Endothelial cell of umbilical vein (primary cell): Measurements from ENCODE around the gene WDTC1. TPM values are rescaled to one million over a fixed set of nuclear protein-coding genes. Genes with fewer than 3 reads are reported as not detected.

Source experiments
- BruUV-seq: library from RNA; stranded (reverse); fragments of 400-500 nt; replicated peaks from 2 replicates; lab custom pipeline; 2021; lab: Mats Ljungman, UMichigan
- CTCF ChIA-PET: fragments of 300-600, 350-600 bp; sonication (Branson Sonifier 250); formaldehyde crosslinking; loops from one replicate; lab custom pipeline; 2021; ENCODE audit warnings: antibody characterized with exemption, inconsistent platforms; lab: Charles Lee
- POLR2A ChIA-PET: fragments of 300-600, 350-600 bp; sonication (Branson Sonifier 250); formaldehyde crosslinking; loops from one replicate; lab custom pipeline; 2021; ENCODE audit warnings: antibody characterized with exemption, inconsistent platforms; lab: Charles Lee
- DNase-seq: peaks from one replicate; pipeline ENCODE4 v3.0.0-alpha.2; 2011; ENCODE audit warnings: low read depth, low spot score
- FAIRE-seq: peaks from 2 replicates; lab custom pipeline; 2011; peaks lifted over from hg19 to GRCh38; lab: Jason Lieb, UNC
- H2AFZ ChIP-seq: 2 replicates; pipeline ENCODE4 v1.6.0; 2012; ENCODE audit warnings: low read depth, low read length, control low read depth, inconsistent platforms
- H3K27ac ChIP-seq: 2 replicates; pipeline ENCODE4 v1.5.1; 2011; ENCODE audit warnings: low read depth, mild to moderate bottlenecking, control low read depth, low read length, moderate library complexity; ENCODE audit not compliant: insufficient read depth
- H3K27me3 ChIP-seq, 2 experiments: 2 replicates each; pipeline versions ENCODE4 v1.6.0 to v1.6.1; 2011; ENCODE audit warnings: low read length in 2 of 2, mixed read lengths in 1 of 2; ENCODE audit not compliant: control insufficient read depth in 2 of 2, insufficient read depth in 2 of 2
- H3K36me3 ChIP-seq, 2 experiments: 2 replicates in 1 of 2; 3 replicates in 1 of 2; pipeline ENCODE4 v1.5.1; 2011; ENCODE audit warnings: low read length in 2 of 2, mild to moderate bottlenecking in 1 of 2, moderate library complexity in 1 of 2; ENCODE audit not compliant: control insufficient read depth in 2 of 2, insufficient read depth in 2 of 2; ENCODE audit errors: extremely low read depth in 1 of 2
- H3K4me1 ChIP-seq: 3 replicates; pipeline ENCODE4 v1.5.1; 2011; ENCODE audit warnings: mild to moderate bottlenecking, low read length; ENCODE audit not compliant: control insufficient read depth, insufficient read depth; ENCODE audit errors: extremely low read depth
- H3K4me2 ChIP-seq: 2 replicates; pipeline ENCODE4 v1.6.1; 2011; ENCODE audit warnings: low read length, control low read depth, mixed read lengths; ENCODE audit not compliant: insufficient read depth
- H3K4me3 ChIP-seq, 3 experiments: fragments of 200-600 bp in 1 of 3; sonication (generic), shearing (Covaris generic) in 1 of 3; replicated peaks in 1 of 3; 2 replicates each; pipeline ENCODE4 v1.5.1; 2011 to 2016; ENCODE audit warnings: control low read depth in 3 of 3, low read length in 3 of 3, mild to moderate bottlenecking in 2 of 3, inconsistent platforms in 1 of 3, low read depth in 1 of 3, moderate library complexity in 1 of 3; ENCODE audit not compliant: insufficient read depth in 1 of 3
- H3K79me2 ChIP-seq: 2 replicates; pipeline ENCODE4 v1.6.0; 2012; ENCODE audit warnings: low read length, inconsistent platforms; ENCODE audit not compliant: control insufficient read depth, insufficient read depth
- H3K9ac ChIP-seq: replicated peaks from 2 replicates; pipeline ENCODE3; 2011; ENCODE audit warnings: low read length, control low read depth; ENCODE audit not compliant: insufficient read depth; ENCODE audit errors: extremely low read depth
- H3K9me1 ChIP-seq: replicated peaks from 3 replicates; pipeline ENCODE4 v1.6.0; 2011; ENCODE audit warnings: mild to moderate bottlenecking, low read length; ENCODE audit not compliant: control insufficient read depth, insufficient read depth; ENCODE audit errors: extremely low read depth
- H3K9me3 ChIP-seq: replicated peaks from 2 replicates; pipeline ENCODE4 v1.5.1; 2012; ENCODE audit warnings: low read length, inconsistent platforms; ENCODE audit not compliant: control insufficient read depth, insufficient read depth
- H4K20me1 ChIP-seq: replicated peaks from 2 replicates; pipeline ENCODE3; 2011; ENCODE audit warnings: mild to moderate bottlenecking, low read length; ENCODE audit not compliant: control insufficient read depth, insufficient read depth; ENCODE audit errors: extremely low read depth
- CTCF ChIP-seq, 2 donors: IDR thresholded peaks; 1 replicate in 1 of 2; 2 replicates in 1 of 2; pipeline ENCODE4 v1.5.1; 2011; ENCODE audit warnings: low read length in 2 of 2, mild to moderate bottlenecking in 2 of 2, moderate library complexity in 2 of 2, control low read depth in 1 of 2, inconsistent platforms in 1 of 2, low read depth in 1 of 2; ENCODE audit not compliant: insufficient read depth in 1 of 2; ENCODE audit errors: extremely low read depth in 1 of 2
- EZH2 ChIP-seq: IDR thresholded peaks from 2 replicates; pipeline ENCODE4 v1.6.1; 2012; ENCODE audit warnings: borderline replicate concordance, low read depth, mild to moderate bottlenecking, moderate library complexity, low read length, inconsistent platforms; ENCODE audit not compliant: severe bottlenecking
- FOS ChIP-seq: IDR thresholded peaks from 2 replicates; pipeline ENCODE4 v1.6.1; 2011; ENCODE audit warnings: mild to moderate bottlenecking, low read length, moderate library complexity, borderline replicate concordance; ENCODE audit not compliant: insufficient read depth
- GATA2 ChIP-seq: IDR thresholded peaks from 2 replicates; pipeline ENCODE4 v1.7.0; 2011; ENCODE audit warnings: low read depth, mild to moderate bottlenecking, moderate library complexity, mixed read lengths, low read length; ENCODE audit not compliant: insufficient read length, insufficient read depth
- JUN ChIP-seq: IDR thresholded peaks from 2 replicates; pipeline ENCODE4 v1.6.1; 2011; ENCODE audit warnings: borderline replicate concordance, low read depth; ENCODE audit not compliant: insufficient read length, insufficient read depth
- MAX ChIP-seq: IDR thresholded peaks from 2 replicates; pipeline ENCODE4 v1.6.1; 2011; ENCODE audit not compliant: insufficient read depth, insufficient read length
- MYC ChIP-seq: IDR thresholded peaks from one replicate; pipeline ENCODE4 v1.6.1; 2011; ENCODE audit warnings: mild to moderate bottlenecking, low read depth, low read length
- POLR2A ChIP-seq: IDR thresholded peaks from 2 replicates; pipeline ENCODE4 v1.6.1; 2012; ENCODE audit warnings: low read depth, mild to moderate bottlenecking, control low read depth, low read length
- POLR2AphosphoS5 ChIP-seq: IDR thresholded peaks from 2 replicates; pipeline ENCODE4 v1.6.1; 2012; ENCODE audit warnings: low read depth, mild to moderate bottlenecking, control low read depth, low read length, moderate library complexity; ENCODE audit not compliant: insufficient read depth
- dilution Hi-C: fragments of 300-500 bp; cut with MboI; formaldehyde crosslinking; loops from one replicate; pipeline ENCODE4 v1.15.0; 2019; ENCODE audit warnings: low sequenced_read_pairs; ENCODE audit not compliant: extremely low pct_ligation_motif_present
- intact Hi-C: fragments of 100-400 bp; cut with micrococcal nuclease; formaldehyde crosslinking; loops from one replicate; pipeline ENCODE4 v1.10.0; 2022
- polyA plus RNA-seq, 4 experiments: library from polyadenylated mRNA; depleted of rRNA in 3 of 4; stranded (reverse) in 3 of 4; unstranded in 1 of 4; fragments of >200 nt; gene quantifications; 2 replicates each; pipeline versions ENCODE4 v1.2.1 to v1.2.3, GENCODE V29; 2011 to 2012; ENCODE audit warnings: missing spikeins in 1 of 4
- total RNA-seq: library from RNA; stranded (reverse); gene quantifications from 2 replicates; pipeline ENCODE4 v1.2.3, GENCODE V29; 2021

The WDTC1 gene
- total and polyA plus RNA-seq, 2 donors (not counting 3 experiments of a cell fraction or from before 2014, with no cell fraction given): 15.4 to 27.6 TPM

- DNase-seq (no peak), FAIRE-seq (no peak)
- Histone ChIP-seq H2AFZ (no peak overlapping the region), H3K4me3 (no peak overlapping the region), H3K36me3 (no peaks in the 10 kb centered on the region), H3K4me1 (peaks cover 7% of the 10 kb centered on the region), H3K9me3 (no peaks in the 10 kb centered on the region), H3K9me1 (no peaks in the 10 kb centered on the region), H3K4me2 (no peak overlapping the region), H4K20me1 (no peaks in the 10 kb centered on the region), H3K27me3 (peaks cover 2 to 5% of the 10 kb centered on the region in 2 experiments), H3K79me2 (no peaks in the 10 kb centered on the region), H3K9ac (no peak overlapping the region), H3K27ac (no peak overlapping the region)
- BruUV-seq: no TSS peak
- POLR2A ChIA-PET: no interaction called here
- CTCF ChIA-PET: interaction anchor here (1.5 to 3.0 kb wide), 4 partner anchors 11 to 41 kb away, joined by 4 to 22 read pairs (median 8); no protein-coding TSS in a partner anchor
- dilution Hi-C loops: no loop called here
- TF ChIP-seq GATA2 (no peak), EZH2 (no peak), MAX (no peak), POLR2AphosphoS5 (no peak), FOS (no peak), POLR2A (no peak), MYC (no peak)
- intact Hi-C loops: no loop called here
Observed at GRCh38 chr1:27346357-27346756, 111.9 kb downstream of the WDTC1 start.

- intact Hi-C loops: no loop called here
- DNase-seq (no peak), FAIRE-seq (no peak)
- ChIA-PET CTCF (interaction anchor here (1.9 to 3.0 kb wide), 2 partner anchors 10 to 22 kb away, joined by 5 to 22 read pairs; no protein-coding TSS in a partner anchor), POLR2A (no interaction called here)
- peak overlapping the region; percentile 15 for H2AFZ ChIP-seq
- no TSS peak for BruUV-seq
- H3K4me2 ChIP-seq: no peak overlapping the region
- H3K36me3 ChIP-seq: no peaks in the 10 kb centered on the region
- H3K79me2 ChIP-seq: no peaks in the 10 kb centered on the region
- H3K4me3 ChIP-seq: no peak overlapping the region
- H3K9ac ChIP-seq: no peak overlapping the region
- H3K27ac ChIP-seq: no peak overlapping the region
- peaks cover 7% of the 10 kb centered on the region for H3K4me1 ChIP-seq
- no peaks in the 10 kb centered on the region for H3K9me3 ChIP-seq
- H3K9me1 ChIP-seq: no peaks in the 10 kb centered on the region
- TF ChIP-seq FOS (no peak), JUN (no peak), MYC (no peak), CTCF (IDR thresholded peaks at IDR 0.05; ENCODE audit: extremely low read depth in 1 of 2, insufficient read depth in 1 of 2, low read depth in 1 of 2, low read length in 2 of 2) (no peak), EZH2 (no peak), MAX (no peak), POLR2A (no peak), POLR2AphosphoS5 (no peak)
- dilution Hi-C loops: no loop called here
- H3K27me3 ChIP-seq: peaks cover 2 to 5% of the 10 kb centered on the region in 2 experiments
- no peaks in the 10 kb centered on the region for H4K20me1 ChIP-seq
Observed at GRCh38 chr1:27346991-27347624, 112.7 kb downstream of the WDTC1 start.
